ENCODE measurements around the gene MS4A2. TPM values are rescaled to one million over a fixed set of nuclear protein-coding genes. Genes with fewer than 3 reads are reported as not detected.
A peak's percentile ranks its signal among the peaks of the same experiment; 100 is the strongest.
"Not testable (repeated sequence)": the region's sequence is repeated elsewhere in the genome, so short reads cannot be mapped to it uniquely, and the experiment has no call there.

The MS4A2 gene
- total RNA-seq (2014; rRNA removed; shearing (Covaris generic)) = not detected in 2 replicates
- not detected in 2 replicates for polyA plus RNA-seq (2015; cell fraction: cytosol; rRNA removed)
- polyA plus RNA-seq (2015; cell fraction: nucleus; rRNA removed) = not detected in 2 replicates

DNA sequence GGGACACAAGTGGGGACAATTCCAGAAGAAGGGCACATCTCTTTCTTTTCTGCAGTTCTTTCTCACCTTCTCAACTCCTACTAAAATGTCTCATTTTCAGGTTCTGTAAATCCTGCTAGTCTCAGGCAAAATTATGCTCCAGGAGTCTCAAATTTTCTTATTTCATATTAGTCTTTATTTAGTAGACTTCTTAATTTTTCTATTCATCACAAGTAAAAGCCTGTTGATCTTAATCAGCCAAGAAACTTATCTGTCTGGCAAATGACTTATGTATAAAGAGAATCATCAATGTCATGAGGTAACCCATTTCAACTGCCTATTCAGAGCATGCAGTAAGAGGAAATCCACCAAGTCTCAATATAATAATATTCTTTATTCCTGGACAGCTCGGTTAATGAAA is at the start of gene MS4A2:
Gene MS4A2 (plus strand): TSS at position 301 of the 400 bp plus-strand sequence. CDS start 102 bp downstream, outside the sequence.
- DNase-seq (ENCODE audit: low read depth) = no peak

DNA sequence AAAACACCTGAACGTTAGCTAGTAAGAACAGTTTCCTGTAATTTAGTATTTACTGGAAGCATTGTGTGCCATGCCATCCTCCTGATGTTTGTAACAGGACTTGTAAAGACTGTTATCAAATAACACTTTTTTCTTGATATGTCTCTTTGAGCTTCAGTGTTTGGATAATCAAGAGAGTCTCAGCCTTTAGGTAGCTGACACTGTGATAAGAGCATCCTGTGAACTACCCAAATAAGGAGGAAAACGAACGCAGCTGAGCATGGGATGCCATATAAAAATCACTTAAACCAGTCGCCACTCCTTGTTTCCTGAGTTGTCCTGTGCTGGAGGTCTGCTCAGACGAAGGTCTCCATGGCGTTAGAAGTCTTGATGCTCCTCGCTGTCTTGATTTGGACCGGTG is 48.4 kb upstream of the MS4A2 start, which contains the start of gene OOSP2:
Gene OOSP2 (plus strand): TSS at position 301 of the 400 bp plus-strand sequence. CDS start 51 bp downstream, at position 352.
- no peak for DNase-seq (ENCODE audit: low read depth)

GRCh38 chr11:60050422-60050821 is 38.0 kb upstream of the MS4A2 start:
- not testable (repeated sequence) for DNase-seq (ENCODE audit: low read depth)

GRCh38 chr11:60050839-60051238 is 37.6 kb upstream of the MS4A2 start:
- not testable (repeated sequence) for DNase-seq (ENCODE audit: low read depth)

- DNase-seq (ENCODE audit: low read depth) = no peak
Observed at GRCh38 chr11:60056349-60056969, 32.0 kb upstream of the MS4A2 start, which contains the start of gene MS4A3. Gene MS4A3 (plus strand): TSS chr11:60056665. CDS start chr11:60061161, 4,496 bp downstream.

DNA sequence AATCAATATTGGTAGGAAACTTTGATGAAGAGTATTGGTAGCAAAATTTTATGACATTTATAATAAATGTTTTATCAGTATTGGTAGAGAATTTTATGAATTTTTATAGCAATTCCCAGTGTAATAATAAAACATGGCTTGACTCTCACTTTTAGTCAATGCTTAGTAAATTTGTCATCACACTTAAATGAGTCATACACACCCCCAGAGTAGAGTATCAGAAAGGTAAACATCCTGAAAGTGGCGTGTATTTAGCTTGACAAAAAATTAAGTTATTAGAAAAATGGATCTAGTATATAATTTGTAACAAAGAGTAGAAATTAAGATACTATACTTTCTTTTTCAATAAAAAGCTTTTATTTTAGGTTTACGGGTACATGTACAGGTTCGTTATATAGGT is 29.4 kb upstream of the MS4A2 start:
- peak; percentile 6 for DNase-seq (ENCODE audit: low read depth)

DNA sequence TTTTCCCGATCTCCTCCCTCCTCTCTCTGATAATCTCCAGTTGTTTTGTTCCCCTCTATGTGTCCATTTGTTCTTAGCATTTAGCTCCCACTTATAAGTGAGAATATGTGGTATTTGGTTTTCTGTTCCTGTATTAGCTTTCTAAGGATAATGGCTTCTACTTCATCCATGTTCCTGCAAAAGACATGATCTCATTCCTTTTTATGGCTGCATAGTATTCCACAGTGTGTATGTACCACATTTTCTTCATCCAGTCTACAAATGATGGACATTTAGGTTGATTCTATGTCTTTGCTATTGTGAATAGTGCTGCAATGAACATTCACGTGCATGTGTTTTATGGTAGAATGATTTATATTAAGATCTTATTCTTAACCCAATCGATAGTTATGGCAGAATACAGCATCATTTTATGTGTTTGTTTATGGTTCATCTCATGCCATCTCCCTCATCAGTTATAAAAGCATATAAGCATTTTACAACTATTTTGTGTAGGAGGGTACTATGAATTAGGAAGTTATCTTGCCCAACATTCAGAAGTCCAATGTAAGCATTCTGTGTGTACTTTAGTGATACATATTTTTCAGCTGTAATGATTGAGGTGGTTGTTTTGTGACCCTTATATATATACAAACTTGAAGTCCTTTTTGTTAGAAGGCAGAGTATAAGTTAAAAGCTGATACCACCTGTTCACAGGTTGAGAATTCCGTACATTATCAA is 28.8 kb upstream of the MS4A2 start:
- no peak for DNase-seq (ENCODE audit: low read depth)

DNA sequence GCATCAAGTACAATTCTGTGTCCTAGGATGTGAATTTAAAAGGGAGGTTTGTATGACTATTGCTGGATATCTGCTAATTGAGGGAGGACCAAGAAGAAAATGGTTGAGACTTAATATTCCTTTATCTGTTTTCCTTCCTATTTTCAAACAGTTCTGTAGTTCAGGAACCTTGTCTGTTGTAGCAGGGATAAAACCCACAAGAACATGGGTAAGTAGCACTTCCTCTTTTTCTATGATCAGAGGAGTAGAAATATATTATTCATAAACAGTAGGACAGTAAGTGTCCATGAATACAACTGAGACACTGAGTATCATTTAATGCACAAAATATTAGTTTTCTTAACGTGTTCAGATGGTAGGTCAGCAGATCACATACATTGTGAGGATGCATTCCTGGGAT is 24.4 kb upstream of the MS4A2 start:
- DNase-seq (ENCODE audit: low read depth) = no peak

DNA sequence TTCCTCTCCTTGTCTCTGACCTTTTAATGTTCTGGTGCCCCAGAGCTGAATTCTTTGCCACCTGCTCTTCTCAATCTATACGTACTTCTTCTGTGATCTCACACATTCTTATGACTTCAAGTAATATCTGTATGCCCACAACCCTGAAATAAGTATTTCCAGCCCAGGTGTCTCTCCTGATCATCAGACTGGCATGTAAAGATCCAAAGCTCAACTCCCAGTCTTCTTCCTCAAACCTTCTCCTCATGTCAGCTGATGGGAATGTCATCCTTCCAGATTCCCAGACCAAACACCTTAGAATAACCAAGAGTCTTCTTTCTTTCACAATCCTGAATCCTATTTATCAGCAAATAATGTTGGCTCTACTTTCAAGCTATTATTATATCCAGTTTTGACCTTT is 22.7 kb upstream of the MS4A2 start:
- DNase-seq (ENCODE audit: low read depth) = no peak

DNA sequence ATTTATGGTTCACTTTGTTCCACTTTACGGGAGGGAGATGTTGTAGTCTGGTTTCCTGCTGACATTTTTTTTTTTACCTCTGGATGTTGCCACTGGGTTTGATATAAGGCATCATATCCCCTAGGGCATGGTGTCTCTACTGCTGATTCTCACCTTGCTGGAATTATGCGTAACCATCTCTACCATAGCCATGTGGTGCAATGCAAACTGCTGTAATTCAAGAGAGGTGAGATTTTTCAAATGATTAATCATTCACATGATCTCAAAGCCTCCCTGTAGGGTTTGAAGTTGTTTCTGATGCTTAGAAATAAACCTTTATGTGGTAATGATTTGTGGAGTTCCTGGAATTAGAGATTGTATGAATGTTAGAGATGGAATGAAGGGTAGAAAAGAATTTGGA is 19.0 kb upstream of the MS4A2 start:
- DNase-seq (ENCODE audit: low read depth) = no peak

- not testable (repeated sequence) for DNase-seq (ENCODE audit: low read depth)
Observed at GRCh38 chr11:60071644-60072043, 16.8 kb upstream of the MS4A2 start.

DNA sequence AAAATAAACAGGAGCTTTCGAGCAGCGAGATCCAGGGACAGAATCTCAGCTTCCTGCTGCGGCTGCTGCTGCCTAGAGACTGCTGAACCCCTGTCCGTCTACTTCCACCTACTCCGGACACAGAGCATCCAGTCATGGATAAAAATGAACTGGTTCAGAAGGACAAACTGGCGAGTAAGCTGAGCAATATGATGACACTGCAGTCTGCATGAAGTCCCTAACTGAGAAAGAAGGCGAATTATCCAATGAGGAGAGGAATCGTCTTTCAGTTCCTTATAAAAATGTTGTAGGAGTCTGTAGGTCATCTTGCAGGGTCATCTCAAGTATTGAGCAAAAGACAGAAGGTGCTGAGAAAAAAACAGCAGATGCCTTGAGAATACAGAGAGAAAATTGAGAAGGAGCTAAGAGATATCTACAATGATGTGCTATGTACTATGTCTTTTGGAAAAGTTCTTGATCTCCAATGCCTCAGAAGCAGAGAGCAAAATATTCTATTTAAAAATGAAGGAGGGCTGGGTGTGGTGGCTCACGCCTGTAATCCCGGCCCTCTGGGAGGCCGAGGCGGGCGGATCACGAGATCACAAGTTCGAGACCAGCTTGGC is 11.1 kb upstream of the MS4A2 start:
- DNase-seq (ENCODE audit: low read depth) = no peak

DNA sequence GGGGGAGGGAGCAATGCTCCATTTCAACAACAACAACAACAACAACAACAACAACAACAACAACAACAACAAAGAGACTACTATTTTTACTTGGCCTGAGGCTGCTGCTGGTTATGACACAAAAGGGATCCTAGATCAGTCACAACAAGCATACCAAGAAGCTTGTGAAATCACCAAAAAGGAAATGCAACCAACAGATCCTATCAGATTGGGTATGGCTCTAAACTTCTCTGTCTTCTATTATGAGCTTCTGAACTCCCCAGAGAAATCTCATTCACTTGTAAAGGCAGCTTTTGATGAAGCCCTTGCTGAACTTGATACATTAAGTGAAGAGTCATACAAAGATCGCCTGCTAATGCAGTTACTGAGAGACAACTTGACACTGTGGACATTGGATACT is 10.5 kb upstream of the MS4A2 start:
- no peak for DNase-seq (ENCODE audit: low read depth)

- DNase-seq (ENCODE audit: low read depth) = no peak
Observed at GRCh38 chr11:60078745-60079144, 9.7 kb upstream of the MS4A2 start.

- DNase-seq (ENCODE audit: low read depth) = no peak
Observed at GRCh38 chr11:60080535-60080934, 7.9 kb upstream of the MS4A2 start.

DNA sequence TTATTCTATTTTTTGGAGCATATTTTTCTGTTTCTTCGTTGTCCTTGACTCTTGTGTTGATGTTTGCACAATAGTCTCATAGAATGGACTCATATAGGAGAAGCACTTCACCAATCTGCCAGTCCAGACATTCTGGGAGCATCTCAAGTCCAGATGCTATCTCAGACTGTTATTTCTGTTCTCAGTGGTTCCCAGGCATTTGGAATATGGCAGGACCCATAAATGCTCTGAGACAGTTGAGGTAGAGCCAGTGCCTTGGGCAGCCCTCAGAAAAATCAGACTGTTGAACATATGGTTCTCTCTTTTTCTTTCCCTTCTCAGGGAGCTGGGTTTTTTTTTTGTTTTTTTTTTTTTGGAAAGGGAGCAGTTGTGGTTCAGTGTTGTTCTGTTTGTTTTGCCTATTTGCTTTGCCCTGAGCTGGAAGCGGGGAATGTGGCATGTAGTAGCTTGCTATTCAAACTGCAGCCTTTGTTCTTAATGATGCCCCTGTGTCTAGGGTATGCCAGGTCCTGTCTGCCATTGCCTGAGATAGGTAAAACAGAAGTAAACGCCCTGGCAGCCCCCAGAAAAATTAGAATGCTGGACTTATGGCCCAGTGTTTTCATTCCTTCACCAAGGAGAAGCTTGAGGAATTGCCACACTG is 3.7 kb upstream of the MS4A2 start:
- DNase-seq (ENCODE audit: low read depth) = no peak

DNA sequence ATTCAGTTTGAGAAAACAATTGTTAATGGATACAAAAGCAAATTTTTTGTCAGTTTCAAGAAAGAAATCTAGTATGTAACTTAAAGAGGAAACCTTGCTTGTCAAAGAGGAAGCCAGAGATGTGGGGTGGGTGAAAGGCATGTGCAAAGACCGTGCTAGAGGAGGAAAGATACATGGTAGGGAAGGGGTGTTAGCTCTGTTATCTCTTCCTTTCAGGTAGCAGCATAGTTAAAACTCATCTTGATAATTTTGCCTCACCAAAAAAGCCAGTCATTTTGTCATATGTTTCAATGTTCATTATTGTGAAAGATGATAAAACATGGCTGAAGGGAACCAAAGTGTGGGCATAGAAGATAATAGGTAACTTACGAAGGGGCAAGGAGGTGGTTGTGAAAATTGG is 2.6 kb upstream of the MS4A2 start:
- DNase-seq (ENCODE audit: low read depth) = no peak

- no peak for DNase-seq (ENCODE audit: low read depth)
Observed at GRCh38 chr11:60087239-60087638, 1.2 kb upstream of the MS4A2 start.

DNA sequence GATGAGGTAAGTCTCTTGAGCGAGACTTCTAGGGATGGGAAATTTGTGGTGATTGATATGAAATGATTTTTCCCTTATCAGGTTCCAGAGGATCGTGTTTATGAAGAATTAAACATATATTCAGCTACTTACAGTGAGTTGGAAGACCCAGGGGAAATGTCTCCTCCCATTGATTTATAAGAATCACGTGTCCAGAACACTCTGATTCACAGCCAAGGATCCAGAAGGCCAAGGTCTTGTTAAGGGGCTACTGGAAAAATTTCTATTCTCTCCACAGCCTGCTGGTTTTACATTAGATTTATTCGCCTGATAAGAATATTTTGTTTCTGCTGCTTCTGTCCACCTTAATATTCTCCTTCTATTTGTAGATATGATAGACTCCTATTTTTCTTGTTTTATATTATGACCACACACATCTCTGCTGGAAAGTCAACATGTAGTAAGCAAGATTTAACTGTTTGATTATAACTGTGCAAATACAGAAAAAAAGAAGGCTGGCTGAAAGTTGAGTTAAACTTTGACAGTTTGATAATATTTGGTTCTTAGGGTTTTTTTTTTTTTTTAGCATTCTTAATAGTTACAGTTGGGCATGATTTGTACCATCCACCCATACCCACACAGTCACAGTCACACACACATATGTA is 7.1 kb downstream of the MS4A2 start:
- DNase-seq (ENCODE audit: low read depth) = no peak

GRCh38 chr11:60097189-60097588 is 8.7 kb downstream of the MS4A2 start:
- no peak for DNase-seq (ENCODE audit: low read depth)

DNA sequence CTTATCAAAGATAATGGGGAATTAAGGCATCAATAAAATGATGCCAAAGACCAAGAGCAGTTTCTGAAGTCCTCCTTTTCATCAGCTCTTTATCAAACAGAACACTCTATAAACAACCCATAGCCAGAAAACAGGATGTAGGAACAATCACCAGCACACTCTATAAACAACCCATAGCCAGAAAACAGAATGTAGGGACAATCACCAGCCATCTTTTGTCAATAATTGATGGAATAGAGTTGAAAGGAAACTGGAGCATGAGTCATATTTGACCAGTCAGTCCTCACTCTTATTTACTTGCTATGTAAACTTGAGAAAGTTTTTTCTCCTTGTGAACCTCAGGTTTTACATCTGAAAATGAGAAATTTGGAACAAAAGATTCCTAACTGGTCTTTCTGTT is 10.0 kb downstream of the MS4A2 start:
- no peak for DNase-seq (ENCODE audit: low read depth)
